ENCODE data around the gene AFAP1L2. TPM values are rescaled to one million over a fixed set of nuclear protein-coding genes. Genes with fewer than 3 reads are reported as not detected.

The AFAP1L2 gene
- total RNA-seq, 1 experiment from 2014 or later, result 170 TPM

Other genes with a start within 250 kb of the AFAP1L2 start
- 14.4 TPM for gene CCDC186, start 230.3 kb downstream of the AFAP1L2 start, total RNA-seq (2021; ENCODE audit: unreplicated experiment)
- not detected for gene TDRD1, start 225.1 kb downstream of the AFAP1L2 start, total RNA-seq (2021; ENCODE audit: unreplicated experiment)
- gene VWA2, start 165.2 kb downstream of the AFAP1L2 start, total RNA-seq (2021; ENCODE audit: unreplicated experiment), result 0.77 TPM

Data from Panc1 (cell line).